C4-2B (cell line): ENCODE data around the gene IGLON5.

Experiments
- ZFX ChIP-seq: fragments of 450-650 bp; IDR thresholded peaks from 2 replicates; pipeline ENCODE4 v1.6.1; 2017
- TF ChIP-seq, protein P1 (sequence below): fragments of 450-650 bp; conservative IDR thresholded peaks from 2 replicates; pipeline ENCODE4 v1.5.1; 2017; ENCODE audit warnings: mild to moderate bottlenecking

DNA sequence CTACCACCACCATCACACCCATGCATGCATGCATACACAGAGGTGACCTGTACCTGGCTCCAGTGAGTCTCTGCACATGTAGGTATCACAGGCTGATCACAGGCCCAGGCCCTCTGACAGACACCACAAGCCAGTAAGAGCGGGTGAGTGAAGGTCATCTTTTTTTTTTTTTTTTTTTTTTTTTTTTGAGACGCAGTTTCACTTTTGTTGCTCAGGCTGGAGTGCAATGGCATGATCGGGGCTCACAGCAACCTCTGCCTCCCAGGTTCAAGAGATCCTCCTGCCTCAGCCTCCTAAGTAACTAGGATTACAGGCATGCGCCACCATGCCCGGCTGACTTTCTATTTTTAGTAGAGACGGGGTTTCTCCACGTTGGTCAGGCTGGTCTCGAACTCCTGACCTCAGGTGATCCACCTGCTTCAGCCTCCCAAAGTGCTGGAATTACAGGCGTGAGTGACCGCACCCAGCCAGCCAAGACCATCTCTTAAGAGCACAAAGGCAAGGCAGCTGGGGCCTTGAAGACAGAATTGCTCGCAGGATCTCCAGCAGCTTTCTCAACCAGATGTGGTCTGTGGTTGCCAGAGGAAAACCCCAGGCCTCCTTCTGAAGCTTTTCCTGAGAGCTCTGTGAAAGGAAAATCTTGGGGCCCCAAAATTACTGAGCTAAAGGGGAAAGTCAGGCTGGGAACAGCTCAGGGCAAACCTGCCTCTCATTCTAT lies 64.2 kb downstream of the IGLON5 start:
- TF ChIP-seq, protein P1, sequence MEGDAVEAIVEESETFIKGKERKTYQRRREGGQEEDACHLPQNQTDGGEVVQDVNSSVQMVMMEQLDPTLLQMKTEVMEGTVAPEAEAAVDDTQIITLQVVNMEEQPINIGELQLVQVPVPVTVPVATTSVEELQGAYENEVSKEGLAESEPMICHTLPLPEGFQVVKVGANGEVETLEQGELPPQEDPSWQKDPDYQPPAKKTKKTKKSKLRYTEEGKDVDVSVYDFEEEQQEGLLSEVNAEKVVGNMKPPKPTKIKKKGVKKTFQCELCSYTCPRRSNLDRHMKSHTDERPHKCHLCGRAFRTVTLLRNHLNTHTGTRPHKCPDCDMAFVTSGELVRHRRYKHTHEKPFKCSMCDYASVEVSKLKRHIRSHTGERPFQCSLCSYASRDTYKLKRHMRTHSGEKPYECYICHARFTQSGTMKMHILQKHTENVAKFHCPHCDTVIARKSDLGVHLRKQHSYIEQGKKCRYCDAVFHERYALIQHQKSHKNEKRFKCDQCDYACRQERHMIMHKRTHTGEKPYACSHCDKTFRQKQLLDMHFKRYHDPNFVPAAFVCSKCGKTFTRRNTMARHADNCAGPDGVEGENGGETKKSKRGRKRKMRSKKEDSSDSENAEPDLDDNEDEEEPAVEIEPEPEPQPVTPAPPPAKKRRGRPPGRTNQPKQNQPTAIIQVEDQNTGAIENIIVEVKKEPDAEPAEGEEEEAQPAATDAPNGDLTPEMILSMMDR = no peak
- no peak for TF ChIP-seq ZFX
